ENCODE results near the gene BEGAIN. TPM values are rescaled to one million over a fixed set of nuclear protein-coding genes. Genes with fewer than 3 reads are reported as not detected.

Gene BEGAIN
- total and polyA plus RNA-seq, 4 donors, result 0.27 to 1.6 (median 1.3) TPM

- no peak for ATAC-seq (ENCODE audit: insufficient read depth, low FRiP score)
- no peak for TF ChIP-seq CTCF (IDR thresholded peaks at IDR 0.05; ENCODE audit: control extremely low read depth, extremely low read depth)
- 95 to 97% methylated on average over 11 of the region's 11 CpGs for WGBS, 2 donors
- Histone ChIP-seq H3K9ac (ENCODE audit: insufficient read depth in 1 of 2, low read length in 2 of 2) (no peak overlapping the region), H3K27ac (ENCODE audit: low read depth in 1 of 2, low read length in 1 of 2) (no peak overlapping the region), H3K36me3 (ENCODE audit: control insufficient read depth in 4 of 4, insufficient read depth in 4 of 4, low read length in 4 of 4) (peaks cover 3 to 35% (median 7%) of the 10 kb centered on the region in 4 donors), H3K27me3 (ENCODE audit: control insufficient read depth in 3 of 3, insufficient read depth in 3 of 3, low read length in 2 of 3) (no peaks in the 10 kb centered on the region), H3K4me3 (no peak overlapping the region), H3K9me3 (ENCODE audit: control insufficient read depth in 4 of 4, insufficient read depth in 3 of 4, low read length in 3 of 4) (peaks cover 0 to 4% (median 0%) of the 10 kb centered on the region in 4 donors), H3K4me1 (ENCODE audit: control insufficient read depth in 5 of 5, insufficient read depth in 5 of 5, low read length in 5 of 5) (peaks cover 0 to 2% (median 0%) of the 10 kb centered on the region in 5 donors)
- DNase-seq, result no peak
Observed at GRCh38 chr14:100525615-100526014, 61.6 kb downstream of the BEGAIN start.

- Histone ChIP-seq H3K27me3 (ENCODE audit: control insufficient read depth in 3 of 3, insufficient read depth in 3 of 3, low read length in 2 of 3) (no peaks in the 10 kb centered on the region), H3K36me3 (ENCODE audit: control insufficient read depth in 4 of 4, insufficient read depth in 4 of 4, low read length in 4 of 4) (peaks cover 3 to 32% (median 7%) of the 10 kb centered on the region in 4 donors), H3K27ac (ENCODE audit: low read depth in 1 of 2, low read length in 1 of 2) (no peak overlapping the region), H3K4me3 (no peak overlapping the region), H3K9me3 (ENCODE audit: control insufficient read depth in 4 of 4, insufficient read depth in 3 of 4, low read length in 3 of 4) (peaks cover 0 to 4% (median 0%) of the 10 kb centered on the region in 4 donors), H3K9ac (ENCODE audit: insufficient read depth in 1 of 2, low read length in 2 of 2) (no peak overlapping the region), H3K4me1 (ENCODE audit: control insufficient read depth in 5 of 5, insufficient read depth in 5 of 5, low read length in 5 of 5) (peaks cover 0 to 2% (median 0%) of the 10 kb centered on the region in 5 donors)
- TF ChIP-seq CTCF (IDR thresholded peaks at IDR 0.05; ENCODE audit: control extremely low read depth, extremely low read depth), result no peak
- DNase-seq, result peak in 1 of 3 donors; percentile 28
- WGBS, 2 donors, result 47 to 74% methylated on average over 8 of the region's 8 CpGs
- ATAC-seq (ENCODE audit: insufficient read depth, low FRiP score), result no peak
Observed at GRCh38 chr14:100524933-100525243, 62.3 kb downstream of the BEGAIN start.

GRCh38 chr14:100524233-100524932 is 62.8 kb downstream of the BEGAIN start:
- no peak for TF ChIP-seq CTCF (IDR thresholded peaks at IDR 0.05; ENCODE audit: control extremely low read depth, extremely low read depth)
- Histone ChIP-seq H3K4me1 (ENCODE audit: control insufficient read depth in 5 of 5, insufficient read depth in 5 of 5, low read length in 5 of 5) (peaks cover 0 to 2% (median 0%) of the 10 kb centered on the region in 5 donors), H3K27ac (ENCODE audit: low read depth in 1 of 2, low read length in 1 of 2) (no peak overlapping the region), H3K9me3 (ENCODE audit: control insufficient read depth in 4 of 4, insufficient read depth in 3 of 4, low read length in 3 of 4) (peaks cover 0 to 4% (median 0%) of the 10 kb centered on the region in 4 donors), H3K9ac (ENCODE audit: insufficient read depth in 1 of 2, low read length in 2 of 2) (no peak overlapping the region), H3K36me3 (ENCODE audit: control insufficient read depth in 4 of 4, insufficient read depth in 4 of 4, low read length in 4 of 4) (peaks cover 1 to 27% (median 7%) of the 10 kb centered on the region in 4 donors), H3K4me3 (no peak overlapping the region), H3K27me3 (ENCODE audit: control insufficient read depth in 3 of 3, insufficient read depth in 3 of 3, low read length in 2 of 3) (no peaks in the 10 kb centered on the region)
- ATAC-seq (ENCODE audit: insufficient read depth, low FRiP score) (no peak), DNase-seq (no peak)
- WGBS, 2 donors, result 89 to 90% methylated on average over 12 of the region's 12 CpGs

- H3K27me3 ChIP-seq (ENCODE audit: control insufficient read depth in 3 of 3, insufficient read depth in 3 of 3, low read length in 2 of 3), result no peaks in the 10 kb centered on the region
- H3K4me1 ChIP-seq (ENCODE audit: control insufficient read depth in 5 of 5, insufficient read depth in 5 of 5, low read length in 5 of 5), result peaks cover 0 to 2% (median 0%) of the 10 kb centered on the region in 5 donors
- 96% methylated on average over 8 of the region's 8 CpGs for WGBS, 2 donors
- DNase-seq (no peak), ATAC-seq (ENCODE audit: insufficient read depth, low FRiP score) (no peak)
- H3K36me3 ChIP-seq (ENCODE audit: control insufficient read depth in 4 of 4, insufficient read depth in 4 of 4, low read length in 4 of 4), result peaks cover 0 to 23% (median 7%) of the 10 kb centered on the region in 4 donors
- no peak overlapping the region for H3K9ac ChIP-seq (ENCODE audit: insufficient read depth in 1 of 2, low read length in 2 of 2)
- H3K9me3 ChIP-seq (ENCODE audit: control insufficient read depth in 4 of 4, insufficient read depth in 3 of 4, low read length in 3 of 4), result peaks cover 0 to 4% (median 0%) of the 10 kb centered on the region in 4 donors
- no peak for TF ChIP-seq CTCF (IDR thresholded peaks at IDR 0.05; ENCODE audit: control extremely low read depth, extremely low read depth)
- no peak overlapping the region for H3K4me3 ChIP-seq
- no peak overlapping the region for H3K27ac ChIP-seq (ENCODE audit: low read depth in 1 of 2, low read length in 1 of 2)
Observed at GRCh38 chr14:100523843-100524169, 63.4 kb downstream of the BEGAIN start.

Data from lung (tissue), 12 donors.